Natural killer cell (primary cell): ENCODE measurements around the gene MMAB. TPM values are rescaled to one million over a fixed set of nuclear protein-coding genes. Genes with fewer than 3 reads are reported as not detected.

Experiments used
- ATAC-seq, 3 donors: fragments of 150-1000 bp in 2 of 3; fragments of 200-7000 bp in 1 of 3; cut with Tn5 transposase; 1 replicate in 1 of 3; 2 replicates in 2 of 3; pipeline ENCODE4 v1.10.0; 2021; ENCODE audit warnings: mild to moderate bottlenecking in 2 of 3, moderate library complexity in 2 of 3
- DNase-seq, 2 donors: peaks; one replicate each; pipeline versions ENCODE4 v3.0.0 to v3.0.0-alpha.2; 2013 to 2021; ENCODE audit warnings: mixed read lengths in 1 of 2
- H3K27ac ChIP-seq: one replicate; pipeline ENCODE4 v1.5.1; 2013; ENCODE audit warnings: mild to moderate bottlenecking, low read length
- H3K27me3 ChIP-seq: one replicate; pipeline ENCODE4 v1.6.1; 2013; ENCODE audit warnings: low read length; ENCODE audit not compliant: control insufficient read depth, insufficient read depth
- H3K36me3 ChIP-seq: one replicate; pipeline ENCODE4 v1.6.1; 2013; ENCODE audit warnings: low read length; ENCODE audit not compliant: control insufficient read depth, insufficient read depth
- H3K4me1 ChIP-seq: one replicate; pipeline ENCODE4 v1.6.1; 2013; ENCODE audit warnings: low read length; ENCODE audit not compliant: control insufficient read depth, insufficient read depth
- H3K4me3 ChIP-seq: one replicate; pipeline ENCODE4 v1.5.1; 2013; ENCODE audit warnings: low read length
- H3K9me3 ChIP-seq: one replicate; pipeline ENCODE4 v1.6.1; 2013; ENCODE audit warnings: low read length; ENCODE audit not compliant: control insufficient read depth, insufficient read depth
- H3K27ac Mint-ChIP-seq, 2 donors: one replicate each; pipeline ENCODE4 v1.8.0; 2022; ENCODE audit warnings: mild to moderate bottlenecking in 2 of 2, mixed read lengths in 2 of 2, moderate library complexity in 1 of 2
- H3K27me3 Mint-ChIP-seq, 2 donors: one replicate each; pipeline ENCODE4 v1.8.0; 2022; ENCODE audit warnings: low read depth in 2 of 2, mixed read lengths in 2 of 2
- H3K36me3 Mint-ChIP-seq: one replicate; pipeline ENCODE4 v1.8.0; 2022; ENCODE audit warnings: mixed read lengths
- H3K4me1 Mint-ChIP-seq, 2 donors: one replicate each; pipeline ENCODE4 v1.8.0; 2022; ENCODE audit warnings: mixed read lengths in 2 of 2
- H3K4me3 Mint-ChIP-seq: one replicate; pipeline ENCODE4 v1.8.0; 2022; ENCODE audit warnings: mild to moderate bottlenecking, moderate library complexity, mixed read lengths
- H3K9me3 Mint-ChIP-seq, 2 donors: one replicate each; pipeline ENCODE4 v1.8.0; 2022; ENCODE audit warnings: mixed read lengths in 2 of 2
- CTCF ChIP-seq: fragments of 200-600 bp; IDR thresholded peaks from one replicate; pipeline ENCODE4 v1.8.0; 2022; ENCODE audit warnings: antibody characterized with exemption
- WGBS: methylation state at CpG from one replicate; pipeline ENCODE4 v1.1.7; 2013; ENCODE audit warnings: missing lambda C conversion rate; ENCODE audit not compliant: insufficient coverage; 5-methylcytosine and 5-hydroxymethylcytosine counted together
- intact Hi-C: fragments of 100-400 bp; cut with micrococcal nuclease; formaldehyde crosslinking; loops from one replicate; pipeline ENCODE4 v1.14.2; 2022
- total RNA-seq, 4 donors: library from RNA; stranded (reverse); fragments of 120-200 nt in 1 of 4; gene quantifications; one replicate each; pipeline versions ENCODE4 v1.2.3 to v1.2.4, GENCODE V29; 2013 to 2022

MMAB gene
- total RNA-seq, 3 donors from 2014 or later (not counting 1 experiment from before 2014, with no cell fraction given): 17.1 to 18.3 (median 17.6) TPM

GRCh38 chr12:109513977-109514376 lies 59.3 kb downstream of the MMAB start:
- WGBS: 80% methylated on average over 4 of the region's 4 CpGs
- intact Hi-C loops: no loop called here
- H3K27me3 ChIP-seq: no peaks in the 10 kb centered on the region

GRCh38 chr12:109513051-109513450 lies 60.3 kb downstream of the MMAB start:
- H3K4me3 ChIP-seq: no peak overlapping the region
- 90% methylated on average over 8 of the region's 8 CpGs for WGBS
- no peaks in the 10 kb centered on the region for H3K4me1 ChIP-seq
- no peaks in the 10 kb centered on the region for H3K9me3 ChIP-seq
- Mint-ChIP-seq H3K4me3 (no peak overlapping the region), H3K27me3 (no peaks in the 10 kb centered on the region), H3K36me3 (peaks cover 41% of the 10 kb centered on the region), H3K9me3 (no peaks in the 10 kb centered on the region), H3K27ac (no peak overlapping the region), H3K4me1 (no peaks in the 10 kb centered on the region)
- ATAC-seq (no peak), DNase-seq (no peak)
- H3K36me3 ChIP-seq: peaks cover 68% of the 10 kb centered on the region
- no peak overlapping the region for H3K27ac ChIP-seq
- intact Hi-C loops: no loop called here
- TF ChIP-seq CTCF: no peak
- no peaks in the 10 kb centered on the region for H3K27me3 ChIP-seq

More at GRCh38 chr12:109513977-109514376, 59.3 kb downstream of the MMAB start:
- H3K4me1 Mint-ChIP-seq: no peaks in the 10 kb centered on the region
- H3K4me3 Mint-ChIP-seq: no peak overlapping the region
- ATAC-seq (no peak), DNase-seq (no peak)
- no peak for TF ChIP-seq CTCF
- H3K4me3 ChIP-seq: no peak overlapping the region
- H3K9me3 ChIP-seq: no peaks in the 10 kb centered on the region
- no peaks in the 10 kb centered on the region for H3K4me1 ChIP-seq
- H3K9me3 Mint-ChIP-seq: no peaks in the 10 kb centered on the region
- peaks cover 66% of the 10 kb centered on the region for H3K36me3 ChIP-seq
- H3K27me3 Mint-ChIP-seq: no peaks in the 10 kb centered on the region
- H3K27ac ChIP-seq: no peak overlapping the region
- no peak overlapping the region for H3K27ac Mint-ChIP-seq
- peaks cover 48% of the 10 kb centered on the region for H3K36me3 Mint-ChIP-seq

- H3K4me1 Mint-ChIP-seq: no peaks in the 10 kb centered on the region
- no peaks in the 10 kb centered on the region for H3K4me1 ChIP-seq
- no peak overlapping the region for H3K27ac ChIP-seq
- no peak overlapping the region for H3K4me3 ChIP-seq
- H3K36me3 Mint-ChIP-seq: peaks cover 36% of the 10 kb centered on the region
- 100% methylated on average over 1 of the region's 1 CpG for WGBS
- no peaks in the 10 kb centered on the region for H3K27me3 Mint-ChIP-seq
- no peaks in the 10 kb centered on the region for H3K27me3 ChIP-seq
- no peak overlapping the region for H3K4me3 Mint-ChIP-seq
- intact Hi-C loops: no loop called here
- H3K27ac Mint-ChIP-seq: no peak overlapping the region
- H3K9me3 ChIP-seq: no peaks in the 10 kb centered on the region
- no peak for ATAC-seq
- no peak for DNase-seq
- no peak for TF ChIP-seq CTCF
- H3K9me3 Mint-ChIP-seq: no peaks in the 10 kb centered on the region
- peaks cover 68% of the 10 kb centered on the region for H3K36me3 ChIP-seq
These were observed 60.7 kb downstream of the MMAB start for GRCh38 chr12:109512608-109513007.

- H3K4me3 Mint-ChIP-seq: no peak overlapping the region
- H3K36me3 ChIP-seq: peaks cover 78% of the 10 kb centered on the region
- H3K27me3 ChIP-seq: no peaks in the 10 kb centered on the region
- ATAC-seq: no peak
- H3K27ac Mint-ChIP-seq: no peak overlapping the region
- no peak overlapping the region for H3K27ac ChIP-seq
- H3K9me3 Mint-ChIP-seq: no peaks in the 10 kb centered on the region
- no peak for DNase-seq
- no peaks in the 10 kb centered on the region for H3K4me1 Mint-ChIP-seq
- H3K36me3 Mint-ChIP-seq: peaks cover 34% of the 10 kb centered on the region
- no peak for TF ChIP-seq CTCF
- intact Hi-C loops: no loop called here
- H3K4me3 ChIP-seq: no peak overlapping the region
- H3K27me3 Mint-ChIP-seq: no peaks in the 10 kb centered on the region
- 98% methylated on average over 15 of the region's 15 CpGs for WGBS
- H3K4me1 ChIP-seq: no peaks in the 10 kb centered on the region
- no peaks in the 10 kb centered on the region for H3K9me3 ChIP-seq
These were observed 63.1 kb downstream of the MMAB start for GRCh38 chr12:109510196-109510595.
